Breast epithelium (tissue), 4 donors: Measurements from ENCODE around the gene HDHD2. TPM values are rescaled to one million over a fixed set of nuclear protein-coding genes. Genes with fewer than 3 reads are reported as not detected.

Source experiments
- DNase-seq, 2 donors: peaks; one replicate each; pipeline ENCODE4 v3.0.0-alpha.2; 2019; ENCODE audit warnings: low spot score in 2 of 2
- H3K27ac ChIP-seq, 2 donors: fragments of 200-600 bp; sonication (generic) in 1 of 2; one replicate each; pipeline ENCODE4 v1.5.1; 2016 to 2019; ENCODE audit warnings: mild to moderate bottlenecking in 1 of 2
- H3K27me3 ChIP-seq, 2 donors: fragments of 200-600 bp; sonication (generic) in 1 of 2; one replicate each; pipeline versions ENCODE4 v1.5.1 to v1.6.0; 2017 to 2019; ENCODE audit warnings: control low read depth in 1 of 2, mild to moderate bottlenecking in 1 of 2
- H3K36me3 ChIP-seq: fragments of 200-600 bp; one replicate; pipeline ENCODE4 v1.5.1; 2019
- H3K4me1 ChIP-seq, 2 donors: fragments of 200-600 bp; sonication (generic); one replicate each; pipeline ENCODE4 v1.5.1; 2016 to 2019; ENCODE audit warnings: control low read depth in 1 of 2
- H3K4me3 ChIP-seq, 3 donors: fragments of 200-600 bp; sonication (generic); 1 replicate in 2 of 3; 2 replicates in 1 of 3; pipeline ENCODE4 v1.5.1; 2016 to 2019; ENCODE audit warnings: mild to moderate bottlenecking in 3 of 3, moderate library complexity in 2 of 3
- H3K9me3 ChIP-seq, 2 donors: fragments of 200-600 bp; sonication (generic) in 1 of 2; one replicate each; pipeline ENCODE4 v1.5.1; 2016 to 2019; ENCODE audit warnings: control low read depth in 1 of 2
- CTCF ChIP-seq, 3 donors: fragments of 450-650 bp; IDR thresholded peaks; one replicate each; pipeline ENCODE4 v1.5.1; 2016 to 2017; ENCODE audit warnings: antibody characterized with exemption in 3 of 3, mild to moderate bottlenecking in 3 of 3, moderate library complexity in 3 of 3
- POLR2A ChIP-seq: fragments of 450-650 bp; IDR thresholded peaks from one replicate; pipeline ENCODE4 v1.6.1; 2016; ENCODE audit warnings: antibody characterized with exemption, mild to moderate bottlenecking, moderate library complexity
- POLR2AphosphoS5 ChIP-seq, 3 donors: sonication (generic); formaldehyde crosslinking; IDR thresholded peaks; one replicate each; pipeline ENCODE4 v1.6.1; 2017; ENCODE audit warnings: antibody characterized with exemption in 3 of 3
- intact Hi-C: fragments of 100-400 bp; cut with DNase I; formaldehyde crosslinking; loops from one replicate; pipeline ENCODE4 v1.15.1; 2023; ENCODE audit warnings: low total_unique reads
- total RNA-seq, 3 donors: library from RNA; depleted of rRNA; stranded (reverse); fragments of >200 nt; gene quantifications; one replicate each; pipeline ENCODE4 v1.1.0, GENCODE V29; 2016

HDHD2 gene
- total RNA-seq, 3 donors from 2014 or later, result 18.7 to 41.0 (median 24.9) TPM

GRCh38 chr18:47118981-47119380 is 31.3 kb downstream of the HDHD2 start:
- H3K4me1 ChIP-seq, result no peaks in the 10 kb centered on the region
- intact Hi-C loops, result loop anchor here (10.0 kb wide), 2 partner anchors 66 to 804 kb away; no protein-coding TSS in a partner anchor
- peaks cover 6% of the 10 kb centered on the region for H3K36me3 ChIP-seq
- H3K27ac ChIP-seq, result no peak overlapping the region
- TF ChIP-seq POLR2A, result no peak
- TF ChIP-seq POLR2AphosphoS5 (IDR thresholded peaks at IDR 0.05), result no peak
- TF ChIP-seq CTCF (IDR thresholded peaks at IDR 0.05), result no peak
- no peak for DNase-seq
- no peaks in the 10 kb centered on the region for H3K9me3 ChIP-seq
- no peak overlapping the region for H3K4me3 ChIP-seq
- no peaks in the 10 kb centered on the region for H3K27me3 ChIP-seq

- no peaks in the 10 kb centered on the region for H3K9me3 ChIP-seq
- H3K27me3 ChIP-seq, result no peaks in the 10 kb centered on the region
- DNase-seq, result no peak
- no peak overlapping the region for H3K27ac ChIP-seq
- H3K36me3 ChIP-seq, result peaks cover 6% of the 10 kb centered on the region
- no peak overlapping the region for H3K4me3 ChIP-seq
- H3K4me1 ChIP-seq, result no peaks in the 10 kb centered on the region
- intact Hi-C loops, result loop anchor here (10.0 kb wide), 2 partner anchors 70 to 800 kb away; no protein-coding TSS in a partner anchor
- no peak for TF ChIP-seq POLR2AphosphoS5 (IDR thresholded peaks at IDR 0.05)
- TF ChIP-seq CTCF (IDR thresholded peaks at IDR 0.05), result no peak
- TF ChIP-seq POLR2A, result no peak
Observed at GRCh38 chr18:47115205-47115604, 35.1 kb downstream of the HDHD2 start.

- Histone ChIP-seq H3K4me1 (no peaks in the 10 kb centered on the region), H3K4me3 (no peak overlapping the region), H3K9me3 (no peaks in the 10 kb centered on the region), H3K27ac (no peak overlapping the region), H3K27me3 (no peaks in the 10 kb centered on the region), H3K36me3 (peaks cover 6% of the 10 kb centered on the region)
- intact Hi-C loops, result loop anchor here (10.0 kb wide), 2 partner anchors 71 to 799 kb away; no protein-coding TSS in a partner anchor
- DNase-seq, result no peak
- TF ChIP-seq POLR2A (no peak), CTCF (IDR thresholded peaks at IDR 0.05) (no peak), POLR2AphosphoS5 (IDR thresholded peaks at IDR 0.05) (no peak)
Observed at GRCh38 chr18:47113796-47114540, 36.3 kb downstream of the HDHD2 start.

- Histone ChIP-seq H3K4me3 (no peak overlapping the region), H3K36me3 (peaks cover 6% of the 10 kb centered on the region)
- intact Hi-C loops, result loop anchor here (10.0 kb wide), 2 partner anchors 74 to 796 kb away; no protein-coding TSS in a partner anchor
Observed at GRCh38 chr18:47110492-47111274, 39.6 kb downstream of the HDHD2 start.

More at GRCh38 chr18:47110492-47111274, 39.6 kb downstream of the HDHD2 start:
- Histone ChIP-seq H3K4me1 (no peaks in the 10 kb centered on the region), H3K27ac (no peak overlapping the region), H3K9me3 (no peaks in the 10 kb centered on the region), H3K27me3 (no peaks in the 10 kb centered on the region)
- no peak for DNase-seq
- TF ChIP-seq POLR2AphosphoS5 (IDR thresholded peaks at IDR 0.05) (no peak), POLR2A (no peak), CTCF (IDR thresholded peaks at IDR 0.05) (no peak)
